ENCODE results near the gene GZMM. TPM values are rescaled to one million over a fixed set of nuclear protein-coding genes. Genes with fewer than 3 reads are reported as not detected.
A peak's percentile ranks its signal among the peaks of the same experiment; 100 is the strongest.

GZMM gene
- total RNA-seq, 5 donors from 2014 or later (not counting 1 experiment from before 2014, with no cell fraction given), result 66.2 to 91.0 (median 78.6) TPM

DNA sequence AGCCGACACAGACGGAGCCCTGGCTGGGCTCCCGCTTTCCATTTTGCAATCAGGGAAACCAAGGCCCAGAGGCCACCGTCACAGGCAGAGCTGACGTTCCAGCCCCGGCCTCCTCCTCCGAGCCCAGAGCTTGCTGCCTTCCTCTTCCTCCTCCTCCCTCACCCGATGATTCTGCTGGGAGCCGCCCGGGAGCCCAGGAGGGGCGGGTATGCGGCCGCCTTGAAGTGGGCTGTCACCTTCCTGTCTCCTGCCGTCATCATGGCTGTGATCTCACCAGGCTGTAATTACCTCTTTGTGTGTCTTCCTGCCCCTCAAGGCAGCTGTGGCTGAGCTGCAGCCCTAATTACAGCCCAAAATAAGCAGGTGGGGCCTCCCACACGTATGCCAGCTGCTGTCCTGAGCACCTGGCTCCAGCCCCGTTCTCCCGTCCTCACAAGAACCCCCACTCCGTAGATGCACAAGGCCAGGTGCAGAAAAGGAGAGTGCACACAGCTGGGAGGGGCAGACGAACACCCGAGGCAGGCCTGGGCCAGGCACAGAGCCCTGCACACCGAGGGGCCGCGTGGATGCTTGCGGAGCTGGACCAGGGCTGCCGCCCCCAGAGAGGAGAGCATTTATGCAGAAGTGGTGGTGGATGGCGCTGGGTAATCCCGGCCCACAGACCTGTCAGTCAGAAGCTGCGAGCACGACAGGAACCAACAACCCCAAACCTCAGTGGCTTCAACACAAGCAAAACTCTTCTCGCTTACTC lies 32.6 kb upstream of the GZMM start:
- Mint-ChIP-seq H3K36me3 (peaks cover 5% of the 10 kb centered on the region), H3K27me3 (no peaks in the 10 kb centered on the region), H3K4me1 (peaks cover 46 to 62% (median 55%) of the 10 kb centered on the region in 3 donors), H3K9me3 (no peaks in the 10 kb centered on the region), H3K4me3 (peak overlapping the region; percentile 78 to 96 (median 82)), H3K27ac (peak overlapping the region; percentile 97 to 99)
- ATAC-seq (replicated peaks in 1 of 4), result peak; percentile 61 to 70 (median 63)
- Histone ChIP-seq H3K27me3 (replicated peaks in 1 of 2; ENCODE audit: control insufficient read depth in 2 of 2, extremely low read depth in 1 of 2, insufficient read depth in 2 of 2, low read length in 1 of 2) (no peaks in the 10 kb centered on the region), H3K27ac (ENCODE audit: low read length) (peak overlapping the region; percentile 98), H3K4me1 (ENCODE audit: control insufficient read depth in 1 of 2, extremely low read depth in 1 of 2, insufficient read depth in 2 of 2, low read length in 2 of 2) (peaks cover 15 to 72% of the 10 kb centered on the region in 2 experiments), H3K9me3 (no peaks in the 10 kb centered on the region), H3K4me3 (ENCODE audit: control insufficient read depth in 1 of 2, extremely low read depth in 1 of 2, low read length in 1 of 2) (peak overlapping the region; percentile 33 to 48), H3K36me3 (ENCODE audit: control insufficient read depth in 2 of 2, extremely low read depth in 1 of 2, insufficient read depth in 1 of 2, low read length in 1 of 2) (peaks cover 0 to 13% of the 10 kb centered on the region in 2 donors)
- ChIA-PET POLR2A (interaction anchor here in 1 of 2 donors (0.6 to 0.9 kb wide), 2 partner anchors 21 to 758 kb away, joined by 3 to 7 read pairs; partner anchors contain the start of gene CIRBP), CTCF (interaction anchor here (0.6 to 2.4 kb wide), 6 partner anchors 11 to 102 kb away, joined by 3 to 36 read pairs (median 4); partner anchors contain the start of genes BSG (in 1 of the 2), C2CD4C (in 1 of the 2) and CDC34 (in 1 of the 2))
- 0% methylated on average over 20 of the region's 30 CpGs for WGBS (ENCODE audit: insufficient coverage)
- peak; percentile 67 to 97 (median 91) for DNase-seq

DNA sequence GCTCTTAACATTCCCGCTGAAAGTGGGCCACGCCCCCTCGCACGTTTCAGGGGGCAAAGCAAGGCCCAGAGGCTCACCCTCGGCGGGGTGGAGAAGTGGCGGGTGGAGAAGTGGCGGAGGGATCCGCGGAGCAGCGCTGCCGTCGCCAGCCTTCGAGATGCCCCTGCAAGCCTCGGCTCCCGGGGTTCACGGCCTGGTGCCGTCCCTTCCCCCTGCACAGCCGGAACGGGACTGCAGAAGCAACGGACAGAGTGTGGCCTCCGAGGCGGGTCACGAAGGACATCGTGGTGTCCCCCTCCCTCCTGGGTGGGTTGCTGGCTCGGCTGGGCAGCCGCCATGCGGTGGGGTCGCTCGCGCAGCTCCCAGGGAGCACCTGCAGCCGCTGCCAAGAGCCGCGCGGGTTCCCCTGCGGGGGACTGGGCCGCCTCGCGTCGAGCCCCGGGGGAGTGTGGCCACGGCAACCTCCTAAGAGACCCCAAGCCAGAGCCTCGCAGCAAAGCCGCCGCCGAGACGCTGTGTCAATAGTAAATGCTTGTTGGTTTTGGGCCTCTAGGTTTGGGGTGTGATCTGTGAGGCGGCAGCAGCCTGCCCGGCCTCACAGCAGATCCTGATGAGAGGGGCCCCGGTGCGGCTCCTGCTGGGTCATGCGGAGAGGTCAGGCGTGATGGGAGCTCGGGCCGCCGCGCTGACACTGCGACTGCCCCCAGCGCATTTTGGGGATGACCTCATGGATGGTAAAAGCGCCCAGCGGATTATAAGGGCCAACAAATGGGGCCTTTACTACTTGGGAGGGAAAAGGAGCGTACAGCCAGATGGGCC lies 31.1 kb upstream of the GZMM start:
- peaks cover 45 to 61% (median 49%) of the 10 kb centered on the region in 3 donors for H3K4me1 Mint-ChIP-seq
- peak overlapping the region; percentile 98 for H3K27ac ChIP-seq (ENCODE audit: low read length)
- POLR2A ChIA-PET, result no interaction called here

DNA sequence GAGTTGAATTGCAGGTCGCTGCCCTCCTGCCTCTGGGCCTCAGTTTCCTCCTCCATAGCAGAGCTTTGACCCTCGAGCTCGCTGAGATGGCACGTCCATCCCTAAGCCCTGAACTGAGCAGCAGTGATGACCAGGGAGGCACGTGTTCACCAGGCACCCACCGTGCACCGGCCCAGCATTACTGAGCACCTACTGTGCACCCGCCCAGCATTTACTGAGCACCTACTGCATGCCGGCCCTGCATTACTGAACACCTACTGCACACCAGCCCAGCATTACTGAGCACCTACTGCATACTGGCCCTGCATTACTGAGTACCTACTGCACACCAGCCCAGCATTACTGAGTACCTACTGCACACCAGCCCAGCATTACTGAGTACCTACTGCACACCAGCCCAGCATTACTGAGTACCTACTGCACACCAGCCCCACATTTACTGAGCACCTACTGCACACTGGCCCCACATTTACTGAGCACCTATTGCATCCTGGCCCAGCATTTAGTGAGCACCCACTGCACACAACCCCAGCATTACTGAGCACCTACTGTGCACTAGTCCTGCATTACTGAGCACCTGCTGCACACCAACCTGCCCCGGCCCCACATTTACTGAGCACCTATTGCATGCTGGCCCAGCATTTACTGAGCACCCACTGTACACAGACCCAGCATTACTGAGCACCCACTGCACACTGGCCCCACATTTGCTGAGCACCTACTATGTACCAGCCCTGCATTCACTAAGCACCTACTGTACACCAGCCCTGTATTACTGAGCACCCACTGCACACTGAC lies 30.3 kb upstream of the GZMM start:
- no peak for DNase-seq
- POLR2A ChIA-PET, result no interaction called here
- CTCF ChIA-PET, result no interaction called here
- no peaks in the 10 kb centered on the region for H3K9me3 Mint-ChIP-seq
- Histone ChIP-seq H3K9me3 (no peaks in the 10 kb centered on the region), H3K36me3 (ENCODE audit: control insufficient read depth in 2 of 2, extremely low read depth in 1 of 2, insufficient read depth in 1 of 2, low read length in 1 of 2) (peaks cover 0 to 13% of the 10 kb centered on the region in 2 donors), H3K4me1 (ENCODE audit: control insufficient read depth in 1 of 2, extremely low read depth in 1 of 2, insufficient read depth in 2 of 2, low read length in 2 of 2) (peaks cover 8 to 61% of the 10 kb centered on the region in 2 experiments), H3K27ac (ENCODE audit: low read length) (peak overlapping the region; percentile 98), H3K4me3 (ENCODE audit: control insufficient read depth in 1 of 2, extremely low read depth in 1 of 2, low read length in 1 of 2) (no peak overlapping the region), H3K27me3 (replicated peaks in 1 of 2; ENCODE audit: control insufficient read depth in 2 of 2, extremely low read depth in 1 of 2, insufficient read depth in 2 of 2, low read length in 1 of 2) (no peaks in the 10 kb centered on the region)
- ATAC-seq (replicated peaks in 1 of 4), result no peak
- peaks cover 37 to 53% (median 41%) of the 10 kb centered on the region in 3 donors for H3K4me1 Mint-ChIP-seq
- H3K27ac Mint-ChIP-seq, result peak overlapping the region; percentile 60 to 66
- 94% methylated on average over 9 of the region's 10 CpGs for WGBS (ENCODE audit: insufficient coverage)
- no peak overlapping the region for H3K4me3 Mint-ChIP-seq
- H3K27me3 Mint-ChIP-seq, result no peaks in the 10 kb centered on the region
- peaks cover 5% of the 10 kb centered on the region for H3K36me3 Mint-ChIP-seq

More for the DNA sequence above, 31.1 kb upstream of the GZMM start:
- ATAC-seq (replicated peaks in 1 of 4) (no peak), DNase-seq (peak in 1 of 35 experiments; percentile 28)
- CTCF ChIA-PET, result interaction anchor here in 1 of 2 donors (0.8 kb wide), 1 partner anchor 17 kb away, joined by 3 read pairs; no protein-coding TSS in a partner anchor
- H3K9me3 ChIP-seq, result no peaks in the 10 kb centered on the region
- 84% methylated on average over 45 of the region's 62 CpGs for WGBS (ENCODE audit: insufficient coverage)
- H3K36me3 ChIP-seq (ENCODE audit: control insufficient read depth in 2 of 2, extremely low read depth in 1 of 2, insufficient read depth in 1 of 2, low read length in 1 of 2), result peaks cover 0 to 13% of the 10 kb centered on the region in 2 donors
- peaks cover 5% of the 10 kb centered on the region for H3K36me3 Mint-ChIP-seq
- H3K27me3 ChIP-seq (replicated peaks in 1 of 2; ENCODE audit: control insufficient read depth in 2 of 2, extremely low read depth in 1 of 2, insufficient read depth in 2 of 2, low read length in 1 of 2), result no peaks in the 10 kb centered on the region
- H3K4me3 ChIP-seq (ENCODE audit: control insufficient read depth in 1 of 2, extremely low read depth in 1 of 2, low read length in 1 of 2), result no peak overlapping the region
- H3K27ac Mint-ChIP-seq, result peak overlapping the region; percentile 97 to 99
- peaks cover 15 to 66% of the 10 kb centered on the region in 2 experiments for H3K4me1 ChIP-seq (ENCODE audit: control insufficient read depth in 1 of 2, extremely low read depth in 1 of 2, insufficient read depth in 2 of 2, low read length in 2 of 2)
- H3K27me3 Mint-ChIP-seq, result no peaks in the 10 kb centered on the region
- no peak overlapping the region for H3K4me3 Mint-ChIP-seq
- no peaks in the 10 kb centered on the region for H3K9me3 Mint-ChIP-seq

DNA sequence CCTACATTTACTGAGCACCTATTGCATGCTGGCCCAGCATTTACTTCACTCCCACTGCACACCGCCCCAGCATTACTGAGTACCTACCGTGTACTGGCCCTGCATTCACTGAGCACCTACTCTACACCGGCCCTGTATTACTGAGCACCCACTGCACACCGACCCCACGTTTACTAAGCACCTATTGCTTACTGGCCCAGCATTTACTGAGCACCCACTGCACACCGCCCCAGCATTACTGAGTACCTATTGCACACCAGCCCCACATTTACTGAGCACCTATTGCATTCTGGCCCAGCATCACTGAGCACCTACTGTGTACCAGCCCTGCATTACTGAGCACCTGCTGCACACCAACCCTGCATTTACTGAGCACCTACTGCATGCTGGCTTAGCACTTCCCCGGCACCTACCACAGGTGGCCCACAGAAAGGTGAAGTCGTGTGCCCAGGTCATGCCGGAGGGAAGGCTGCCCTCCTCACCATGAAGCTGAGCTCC lies 29.6 kb upstream of the GZMM start:
- H3K27me3 Mint-ChIP-seq, result no peaks in the 10 kb centered on the region
- 98% methylated on average over 9 of the region's 9 CpGs for WGBS (ENCODE audit: insufficient coverage)
- POLR2A ChIA-PET, result no interaction called here
- Histone ChIP-seq H3K36me3 (ENCODE audit: control insufficient read depth in 2 of 2, extremely low read depth in 1 of 2, insufficient read depth in 1 of 2, low read length in 1 of 2) (peaks cover 0 to 13% of the 10 kb centered on the region in 2 donors), H3K27ac (ENCODE audit: low read length) (peak overlapping the region; percentile 98), H3K4me3 (ENCODE audit: control insufficient read depth in 1 of 2, extremely low read depth in 1 of 2, low read length in 1 of 2) (no peak overlapping the region), H3K4me1 (ENCODE audit: control insufficient read depth in 1 of 2, extremely low read depth in 1 of 2, insufficient read depth in 2 of 2, low read length in 2 of 2) (peaks cover 5 to 57% of the 10 kb centered on the region in 2 experiments), H3K9me3 (no peaks in the 10 kb centered on the region), H3K27me3 (replicated peaks in 1 of 2; ENCODE audit: control insufficient read depth in 2 of 2, extremely low read depth in 1 of 2, insufficient read depth in 2 of 2, low read length in 1 of 2) (no peaks in the 10 kb centered on the region)
- peaks cover 5% of the 10 kb centered on the region for H3K36me3 Mint-ChIP-seq
- peak overlapping the region; percentile 60 to 66 for H3K27ac Mint-ChIP-seq
- no peak overlapping the region for H3K4me3 Mint-ChIP-seq
- ATAC-seq (replicated peaks in 1 of 4) (no peak), DNase-seq (no peak)
- CTCF ChIA-PET, result interaction anchor here in 1 of 2 donors (1.5 kb wide), 1 partner anchor 8 kb away, joined by 3 read pairs; no protein-coding TSS in a partner anchor
- peaks cover 32 to 49% (median 36%) of the 10 kb centered on the region in 3 donors for H3K4me1 Mint-ChIP-seq
- H3K9me3 Mint-ChIP-seq, result no peaks in the 10 kb centered on the region

DNA sequence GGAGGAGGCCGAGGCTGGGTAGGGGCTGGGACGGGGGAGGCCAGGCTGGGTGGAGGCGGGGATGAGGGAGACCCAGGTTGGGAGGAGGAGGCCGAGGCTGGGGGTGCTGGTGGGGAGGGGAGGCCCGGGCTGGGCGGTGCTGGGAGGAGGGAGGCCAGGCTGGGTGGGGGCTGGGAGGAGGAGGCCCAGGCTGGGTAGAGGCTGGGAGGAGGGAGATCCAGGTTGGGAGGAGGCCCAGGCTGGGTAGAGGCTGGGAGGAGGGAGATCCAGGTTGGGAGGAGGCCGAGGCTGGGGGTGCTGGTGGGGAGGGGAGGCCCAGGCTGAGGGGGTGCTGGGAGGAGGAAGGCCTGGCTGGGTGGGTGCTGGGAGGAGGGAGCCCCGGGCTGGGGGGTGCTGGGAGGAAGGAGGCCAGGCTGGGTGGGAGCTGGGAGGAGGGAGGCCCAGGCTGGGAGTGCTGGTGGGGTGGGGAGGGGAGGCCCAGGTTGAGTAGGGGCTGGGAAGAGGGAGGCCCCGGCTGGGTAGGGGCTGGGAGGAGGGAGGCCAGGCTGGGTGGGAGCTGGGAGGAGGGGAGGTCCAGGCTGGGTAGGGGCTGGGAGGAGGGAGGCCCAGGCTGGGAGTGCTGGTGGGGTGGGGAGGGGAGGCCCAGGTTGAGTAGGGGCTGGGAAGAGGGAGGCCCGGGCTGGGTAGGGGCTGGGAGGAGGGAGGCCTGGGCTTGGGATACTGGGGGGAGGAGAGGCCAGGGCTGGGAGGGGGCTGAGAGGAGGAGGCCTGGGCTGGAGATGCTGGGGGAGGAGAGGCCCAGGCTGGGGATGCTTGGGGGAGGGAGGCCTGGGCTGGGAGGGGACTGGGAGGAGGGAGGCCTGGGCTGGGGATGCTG lies 25.9 kb upstream of the GZMM start:
- ATAC-seq (replicated peaks in 1 of 4), result peak in 2 of 4 experiments; percentile 6 to 16
- DNase-seq, result no peak
- no peak overlapping the region for H3K27ac Mint-ChIP-seq
- POLR2A ChIA-PET, result no interaction called here
- H3K4me1 Mint-ChIP-seq, result peaks cover 10 to 25% (median 17%) of the 10 kb centered on the region in 3 donors
- no peaks in the 10 kb centered on the region for H3K27me3 ChIP-seq (replicated peaks in 1 of 2; ENCODE audit: control insufficient read depth in 2 of 2, extremely low read depth in 1 of 2, insufficient read depth in 2 of 2, low read length in 1 of 2)
- CTCF ChIA-PET, result interaction anchor here in 1 of 2 donors (0.6 to 0.8 kb wide), 3 partner anchors 26 to 906 kb away, joined by 3 to 7 read pairs (median 6); no protein-coding TSS in a partner anchor
- no peaks in the 10 kb centered on the region for H3K9me3 Mint-ChIP-seq
- peaks cover 2 to 27% of the 10 kb centered on the region in 2 experiments for H3K4me1 ChIP-seq (ENCODE audit: control insufficient read depth in 1 of 2, extremely low read depth in 1 of 2, insufficient read depth in 2 of 2, low read length in 2 of 2)
- WGBS (ENCODE audit: insufficient coverage), result 86% methylated on average over 10 of the region's 10 CpGs
- H3K4me3 ChIP-seq (ENCODE audit: control insufficient read depth in 1 of 2, extremely low read depth in 1 of 2, low read length in 1 of 2), result no peak overlapping the region
- peaks cover 5% of the 10 kb centered on the region for H3K36me3 Mint-ChIP-seq
- H3K27me3 Mint-ChIP-seq, result no peaks in the 10 kb centered on the region
- peaks cover 0 to 9% of the 10 kb centered on the region in 2 donors for H3K36me3 ChIP-seq (ENCODE audit: control insufficient read depth in 2 of 2, extremely low read depth in 1 of 2, insufficient read depth in 1 of 2, low read length in 1 of 2)
- H3K4me3 Mint-ChIP-seq, result no peak overlapping the region
- H3K27ac ChIP-seq (ENCODE audit: low read length), result no peak overlapping the region
- no peaks in the 10 kb centered on the region for H3K9me3 ChIP-seq

Measured in T-cell (primary cell).